ENCODE measurements around the gene KRT13. TPM values are rescaled to one million over a fixed set of nuclear protein-coding genes. Genes with fewer than 3 reads are reported as not detected.
"Not testable (repeated sequence)": the region's sequence is repeated elsewhere in the genome, so short reads cannot be mapped to it uniquely, and the experiment has no call there.

KRT13 gene
- polyA plus RNA-seq (ENCODE audit: insufficient read length in 3 of 3), result under 1 TPM; 0.20 to 0.42 (median 0.33) TPM
- long read RNA-seq, donor 1, result 0 reads
- long read RNA-seq, donor 2, result 0 reads
- long read RNA-seq, donor 3, result 0 reads
- long read RNA-seq, donor 4, result 0 reads
- long read RNA-seq, donor 5, result 0 reads
- long read RNA-seq, donor 6, result 0 reads
- long read RNA-seq, donor 7, result 0 reads
- long read RNA-seq, donor 8, result 0 reads
- long read RNA-seq, donor 9, result 0 reads
- long read RNA-seq, donor 10, result 0 reads
- long read RNA-seq, donor 11, result 0 reads
- long read RNA-seq, donor 12, result 0 reads
- long read RNA-seq, donor 13, result 0 reads
- long read RNA-seq, donor 14, result 0 reads
- long read RNA-seq, donor 15, result 0 reads
- long read RNA-seq, donor 16, result 0 reads

DNA sequence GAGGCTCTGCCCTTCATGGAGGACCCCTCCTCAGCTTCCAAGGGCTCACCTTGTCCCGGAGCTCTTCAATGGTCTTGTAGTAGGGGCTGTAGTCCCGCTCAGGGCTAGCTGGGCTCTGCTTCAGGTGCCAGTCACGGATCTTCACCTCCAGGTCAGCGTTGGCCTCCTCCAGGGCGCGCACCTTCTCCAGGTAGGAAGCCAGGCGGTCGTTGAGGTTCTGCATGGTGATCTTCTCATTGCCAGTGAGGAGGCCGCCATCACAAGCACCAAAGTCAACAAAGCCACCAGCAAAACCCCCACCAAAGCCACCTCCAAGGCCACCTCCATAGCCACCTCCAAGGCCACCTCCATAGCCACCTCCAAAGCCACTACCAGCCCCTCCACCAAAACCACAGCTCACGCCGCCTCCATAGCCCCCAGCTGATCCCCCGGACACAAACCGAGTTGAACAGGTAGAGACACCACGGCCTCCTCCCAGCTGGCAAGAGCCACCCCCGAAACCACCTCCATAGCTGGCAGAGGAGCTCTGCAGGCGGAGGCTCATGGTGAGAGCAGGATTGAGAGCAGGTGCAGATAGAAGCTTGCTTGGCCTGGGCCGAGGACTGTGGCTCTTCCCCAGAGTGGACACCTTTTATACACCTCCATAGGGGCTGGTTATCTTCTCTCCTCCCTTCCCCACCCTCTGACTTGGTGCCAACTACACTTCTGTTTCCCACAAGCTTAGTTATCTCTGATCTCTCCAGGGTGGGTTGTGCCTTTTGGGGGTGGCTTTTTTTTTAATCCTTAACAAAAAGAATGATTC lies at the start of gene KRT13:
KRT13 (minus strand) TSS at position 606 of the 802 bp plus-strand sequence; CDS start at position 544, 62 bp downstream.
- no peak for DNase-seq (ENCODE audit: extremely low read depth in 1 of 11, low read depth in 9 of 11, low spot score in 4 of 11)

DNA sequence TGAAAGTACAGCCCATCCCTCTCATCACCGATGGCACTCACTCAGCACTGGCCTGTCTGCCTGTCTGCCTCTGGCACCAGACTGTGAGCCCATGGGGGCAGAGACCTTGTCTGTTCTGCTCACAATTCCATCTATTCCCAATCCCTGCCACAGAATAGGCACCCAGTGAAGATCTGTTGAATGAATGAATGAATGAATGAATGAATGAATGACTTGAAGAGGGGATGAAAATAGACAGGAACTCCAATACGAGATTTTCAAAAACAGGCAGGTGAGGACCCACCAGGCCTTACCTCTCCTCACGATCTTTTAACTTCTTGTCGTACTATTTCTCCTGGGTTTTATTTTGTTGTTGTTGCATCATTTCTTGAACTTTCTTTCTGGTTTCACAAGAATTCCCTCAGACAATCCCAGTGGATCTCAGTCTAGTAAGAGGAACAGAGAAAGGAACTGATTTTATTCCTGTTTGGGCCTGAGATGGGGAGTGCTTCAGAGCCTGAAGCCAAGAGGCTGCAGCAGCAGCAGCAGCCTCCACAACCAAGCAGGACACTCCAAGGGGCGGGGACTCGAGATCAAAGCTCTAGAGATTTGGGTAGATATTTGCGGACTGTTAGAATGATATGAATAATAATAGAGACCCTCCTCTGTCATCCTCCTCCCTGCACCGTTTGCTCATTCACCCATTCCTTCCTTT lies 48.7 kb upstream of the KRT13 start:
- no peak for DNase-seq (ENCODE audit: extremely low read depth in 1 of 11, low read depth in 9 of 11, low spot score in 4 of 11)

DNA sequence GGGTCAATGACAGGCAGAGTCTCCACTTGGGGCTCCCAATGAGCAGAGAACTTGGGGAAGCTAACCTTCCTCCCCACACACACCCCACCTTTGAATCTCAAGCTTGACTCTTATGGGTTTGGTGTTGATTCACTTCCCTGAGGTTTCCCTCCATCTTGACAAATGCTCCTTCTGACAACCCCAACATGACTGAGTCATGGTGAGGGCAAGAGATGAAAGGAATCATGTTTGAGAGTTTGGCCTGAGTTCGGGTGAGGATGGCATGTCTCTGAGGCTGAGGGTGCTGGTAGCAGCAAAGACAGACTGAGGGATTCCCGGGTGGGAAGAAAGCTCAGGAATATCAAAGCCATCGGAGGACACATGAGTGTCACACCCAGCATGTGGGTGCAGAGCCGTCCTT lies 47.8 kb upstream of the KRT13 start:
- DNase-seq (ENCODE audit: extremely low read depth in 1 of 11, low read depth in 9 of 11, low spot score in 4 of 11), result no peak

DNA sequence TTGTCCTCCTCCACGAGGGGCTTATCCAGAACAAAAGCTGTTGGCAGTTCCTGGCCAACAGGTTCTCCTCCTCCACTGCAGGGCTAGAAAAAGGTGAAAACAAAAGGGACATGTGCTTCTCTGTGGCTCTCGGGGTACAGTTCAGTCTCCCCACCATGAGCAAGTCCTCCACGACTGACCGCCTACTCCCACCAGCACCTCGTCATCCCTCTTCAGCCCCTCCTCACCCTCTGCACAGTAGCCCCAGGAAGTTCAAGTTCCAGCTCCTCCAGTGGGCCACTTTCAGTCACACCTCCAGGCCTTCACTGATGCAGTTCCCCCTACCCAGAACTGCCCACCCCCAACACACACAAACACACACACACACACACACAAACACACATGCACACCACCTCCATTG lies 47.0 kb upstream of the KRT13 start:
- DNase-seq (ENCODE audit: extremely low read depth in 1 of 11, low read depth in 9 of 11, low spot score in 4 of 11), result no peak

DNA sequence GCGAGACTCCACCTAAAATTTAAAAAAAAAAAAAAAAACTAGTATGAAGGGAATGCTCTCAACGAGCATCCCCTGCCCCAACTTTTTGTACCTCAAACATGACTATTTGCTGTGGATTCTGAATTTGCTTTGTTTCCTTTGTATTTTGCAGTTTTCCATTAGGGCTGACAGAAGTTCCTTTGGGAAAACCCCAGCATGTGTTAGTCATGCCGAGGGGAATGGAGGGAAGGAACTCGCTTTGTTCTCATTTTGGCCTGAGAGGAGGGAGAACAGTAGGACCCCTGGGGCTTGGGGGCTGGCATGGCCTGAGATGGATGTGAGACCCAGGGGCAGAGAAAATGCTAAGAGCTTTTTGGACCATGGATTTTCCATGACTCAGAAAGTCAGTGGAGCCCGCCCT lies 46.0 kb upstream of the KRT13 start:
- DNase-seq (ENCODE audit: extremely low read depth in 1 of 11, low read depth in 9 of 11, low spot score in 4 of 11), result no peak

DNA sequence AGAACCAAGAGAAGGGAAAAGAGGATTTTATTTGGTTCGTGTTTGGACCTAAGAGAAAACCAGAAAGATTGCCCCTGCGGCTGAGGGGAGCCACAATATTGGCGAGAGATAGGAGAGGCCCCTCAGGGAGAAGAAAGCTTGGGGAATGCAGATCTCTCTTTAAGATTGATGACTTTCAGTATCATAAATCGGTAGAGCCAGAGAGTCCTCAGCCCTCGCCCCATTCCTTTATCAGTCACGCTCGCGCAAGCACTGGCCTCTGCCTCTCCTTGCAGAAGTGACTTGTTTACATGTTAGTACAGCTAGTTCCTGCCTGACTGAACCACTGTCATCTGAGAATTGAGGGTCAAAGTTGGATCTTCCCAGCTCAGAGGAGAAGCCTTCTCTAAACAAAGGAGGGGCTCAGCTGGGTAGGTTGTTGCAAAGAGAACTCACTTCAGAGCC lies 44.2 kb upstream of the KRT13 start:
- DNase-seq (ENCODE audit: extremely low read depth in 1 of 11, low read depth in 9 of 11, low spot score in 4 of 11), result no peak

DNA sequence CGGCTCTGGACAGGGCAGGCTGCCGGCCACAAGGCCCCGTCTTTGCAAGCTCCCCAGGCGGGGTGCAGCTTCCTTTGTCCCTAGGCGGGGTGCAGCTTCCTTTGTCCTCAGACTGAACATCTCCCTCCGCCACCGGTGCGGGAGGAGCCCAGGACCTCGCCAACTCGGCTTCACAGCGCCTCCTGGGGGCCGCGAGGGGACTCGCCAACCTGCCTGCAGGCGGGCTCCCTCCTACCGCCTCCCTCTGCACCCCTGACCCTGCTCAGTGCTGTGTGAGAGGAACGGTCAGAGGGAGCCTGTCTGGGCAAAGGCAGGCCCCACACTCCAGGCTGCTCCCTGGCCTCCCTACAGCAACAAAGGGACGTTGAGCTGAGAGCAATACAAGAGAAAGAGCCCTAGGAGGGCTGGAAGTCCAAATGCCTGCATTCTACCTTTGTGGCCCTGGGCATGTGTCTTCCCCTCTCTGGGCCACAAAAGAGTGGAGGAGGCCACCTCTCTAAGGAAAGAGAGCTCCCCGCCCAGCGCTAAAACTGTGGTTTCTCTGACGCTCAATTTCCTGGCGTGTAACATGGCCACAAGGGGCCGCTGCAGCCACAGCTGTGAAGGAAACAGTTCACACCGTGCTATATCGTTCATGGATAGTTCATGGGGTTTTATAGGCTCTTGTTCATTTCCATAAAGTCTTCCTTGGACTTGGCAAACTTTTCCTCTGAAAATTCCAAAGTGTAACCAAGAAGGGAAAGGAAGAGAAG lies 43.6 kb upstream of the KRT13 start:
- DNase-seq (ENCODE audit: extremely low read depth in 1 of 11, low read depth in 9 of 11, low spot score in 4 of 11), result peak in 10 of 11 donors; percentile 66 to 89 (median 80)

DNA sequence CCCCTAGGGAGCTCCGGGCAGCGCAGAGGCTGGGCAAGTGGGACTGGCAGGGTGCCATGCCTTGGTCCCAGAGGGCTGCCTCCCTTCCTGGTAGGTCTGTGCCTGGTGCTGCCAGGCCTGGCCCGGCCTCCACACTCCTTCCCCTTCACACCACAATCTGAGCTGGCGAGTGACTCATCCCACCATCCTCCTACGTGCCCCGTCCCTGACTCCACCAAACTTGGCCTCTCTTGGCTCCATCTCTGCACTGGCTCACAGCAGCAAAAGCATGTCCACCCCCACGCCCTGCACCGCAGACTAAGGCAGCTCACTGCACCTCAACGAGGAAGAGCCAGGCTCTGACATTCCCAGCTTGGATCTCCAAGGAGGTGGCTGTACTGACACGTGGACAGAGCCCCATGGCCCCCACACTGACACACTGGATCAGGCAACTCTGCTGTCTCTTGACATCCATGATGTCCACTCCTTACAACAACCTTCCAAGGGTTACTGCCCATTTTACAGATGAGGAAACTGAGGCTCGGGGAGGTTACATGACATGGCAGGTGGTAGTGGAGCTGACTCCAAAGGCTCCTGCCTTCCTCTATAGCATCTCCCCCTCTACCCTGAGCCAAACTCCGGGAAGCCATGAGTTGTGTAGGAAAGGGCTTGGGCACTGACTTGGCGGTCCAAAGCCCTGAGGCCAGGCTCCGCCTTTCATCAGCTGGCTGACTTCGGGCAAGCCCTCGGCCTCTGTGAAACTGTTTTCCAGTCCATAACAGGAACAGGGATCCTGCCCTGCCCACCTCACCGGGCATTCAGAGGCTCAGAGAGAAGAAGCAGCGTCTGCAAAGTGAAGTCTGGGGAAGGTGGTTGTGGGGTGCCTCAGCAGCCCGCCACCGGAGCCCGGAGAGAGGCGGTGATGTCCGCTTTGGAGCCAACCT lies 42.8 kb upstream of the KRT13 start:
- no peak for DNase-seq (ENCODE audit: extremely low read depth in 1 of 11, low read depth in 9 of 11, low spot score in 4 of 11)

DNA sequence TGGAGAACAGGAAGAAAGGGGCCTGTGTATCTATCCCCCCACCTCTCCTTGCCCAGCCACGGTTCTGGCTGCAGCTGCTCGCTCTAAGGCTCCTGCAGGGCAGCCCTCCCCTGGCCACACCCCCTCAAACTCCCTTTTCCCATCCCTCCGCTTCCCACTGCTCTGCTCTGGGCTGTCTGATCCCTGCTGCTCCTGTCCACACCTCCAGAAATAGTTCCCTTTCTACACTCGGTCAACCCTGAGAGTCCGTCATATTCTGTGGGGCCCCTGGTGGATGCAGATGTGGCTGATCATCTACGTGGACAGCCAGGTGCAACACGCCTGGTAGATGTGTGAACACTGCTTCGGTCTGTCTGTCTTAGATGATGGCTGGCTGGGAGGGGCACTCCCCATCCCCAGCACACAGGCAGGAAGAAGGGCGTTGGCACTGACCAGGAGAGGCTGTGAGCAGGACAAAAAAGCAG lies 42.0 kb upstream of the KRT13 start:
- DNase-seq (ENCODE audit: extremely low read depth in 1 of 11, low read depth in 9 of 11, low spot score in 4 of 11), result no peak

DNA sequence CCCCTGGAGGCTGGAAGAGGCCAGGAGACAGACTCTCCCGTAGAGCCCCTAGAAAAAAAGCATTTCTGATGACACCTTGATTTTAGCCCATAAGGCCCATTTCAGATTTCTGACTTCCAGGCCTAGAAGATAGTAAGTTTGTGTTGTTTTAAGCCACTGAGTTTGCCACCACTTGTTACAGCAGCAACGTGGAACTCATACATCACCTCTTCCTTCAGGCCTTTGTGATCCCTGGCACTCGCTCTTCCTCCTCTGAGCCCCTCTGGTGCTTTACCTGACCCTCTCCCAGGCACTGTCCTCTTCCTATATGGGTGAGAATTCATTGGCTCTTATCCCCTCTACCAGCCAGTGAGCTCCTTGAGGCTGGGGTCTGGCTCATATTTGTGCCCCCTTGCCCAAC lies 41.4 kb upstream of the KRT13 start:
- no peak for DNase-seq (ENCODE audit: extremely low read depth in 1 of 11, low read depth in 9 of 11, low spot score in 4 of 11)

DNA sequence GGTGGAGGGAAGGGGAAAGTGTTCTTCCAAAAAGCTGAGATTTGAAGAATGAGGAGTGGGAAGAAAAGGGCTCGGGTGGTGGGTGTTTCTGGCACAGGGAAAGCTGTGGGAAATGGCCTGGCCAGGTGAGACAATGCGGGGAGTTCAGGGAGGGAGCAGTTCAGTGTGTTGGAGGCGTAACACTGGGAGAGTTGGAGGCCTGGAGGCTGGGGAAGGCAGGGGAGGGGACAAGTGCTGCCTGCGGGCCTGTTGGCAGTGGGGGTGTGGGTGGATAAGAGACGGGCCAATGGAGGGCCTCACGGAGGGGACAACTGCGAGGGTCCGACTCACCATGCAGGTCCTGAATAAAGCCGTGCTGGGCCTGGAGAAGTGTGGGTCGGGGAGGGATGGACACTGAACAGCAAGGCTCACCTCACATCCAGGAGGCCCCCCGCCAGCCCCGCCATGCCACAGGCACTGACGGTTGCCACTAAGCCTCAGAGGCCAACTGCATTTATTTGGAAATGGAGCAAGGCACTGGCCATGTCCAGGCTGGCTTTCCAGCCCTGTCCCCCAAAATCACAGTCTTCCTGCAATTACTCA lies 40.5 kb upstream of the KRT13 start:
- DNase-seq (ENCODE audit: extremely low read depth in 1 of 11, low read depth in 9 of 11, low spot score in 4 of 11), result no peak

DNA sequence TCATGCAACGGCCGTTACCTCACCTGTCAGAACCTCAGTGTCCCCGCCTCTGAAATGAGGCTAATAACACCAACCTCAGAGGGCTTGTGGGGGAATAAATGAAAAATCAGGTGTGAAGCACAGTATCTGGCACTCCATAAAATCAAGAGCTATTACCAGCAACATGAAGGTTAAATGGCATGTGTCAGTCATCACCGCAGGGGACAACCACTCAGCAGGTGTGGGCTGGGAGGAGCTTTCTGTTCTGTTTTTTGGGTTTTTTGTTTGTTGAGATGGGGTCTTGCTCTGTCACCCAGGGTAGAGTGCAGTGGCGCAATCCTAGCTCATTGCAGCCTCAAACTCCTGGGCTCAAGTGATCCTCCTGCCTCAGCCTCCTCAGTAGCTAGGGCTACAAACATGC lies 39.5 kb upstream of the KRT13 start:
- no peak for DNase-seq (ENCODE audit: extremely low read depth in 1 of 11, low read depth in 9 of 11, low spot score in 4 of 11)

DNA sequence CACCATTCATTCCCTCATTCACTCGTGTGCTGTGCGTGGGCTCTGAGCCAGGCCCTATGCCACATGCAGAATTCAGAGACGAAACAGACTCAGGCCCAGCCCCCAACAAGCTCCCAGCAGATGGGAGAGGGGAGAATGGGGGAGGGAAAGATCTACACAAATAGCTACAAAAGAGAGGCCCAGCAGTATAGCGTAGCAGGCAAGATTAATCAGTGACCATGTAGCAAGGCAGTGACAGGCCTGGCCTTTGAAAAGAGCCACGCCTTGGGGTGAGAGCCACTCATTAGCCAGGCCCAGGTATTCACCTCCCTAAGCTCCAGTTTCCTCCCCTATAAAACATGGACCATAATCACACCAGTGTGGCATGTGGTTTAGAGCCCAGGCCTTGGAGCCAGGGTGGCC lies 39.1 kb upstream of the KRT13 start:
- peak in 1 of 11 donors; percentile 73 for DNase-seq (ENCODE audit: extremely low read depth in 1 of 11, low read depth in 9 of 11, low spot score in 4 of 11)

DNA sequence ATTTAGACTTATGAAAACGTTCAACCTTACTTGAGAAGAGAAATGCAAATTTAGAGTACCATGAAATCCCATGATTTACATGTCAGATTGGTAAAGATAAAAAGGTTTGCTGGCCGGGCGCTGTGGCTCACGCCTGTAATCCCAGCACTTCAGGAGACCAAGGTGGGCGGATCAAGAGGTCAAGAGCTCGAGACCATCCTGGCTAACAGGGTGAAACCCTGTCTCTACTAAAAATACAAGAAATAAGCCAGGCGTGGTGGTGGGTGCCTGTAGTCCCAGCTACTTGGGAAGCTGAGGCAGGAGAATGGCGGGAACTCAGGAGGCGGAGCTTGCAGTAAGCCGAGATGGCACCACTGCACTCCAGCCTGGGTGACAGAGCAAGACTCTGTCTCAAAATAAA lies 37.4 kb upstream of the KRT13 start:
- DNase-seq (ENCODE audit: extremely low read depth in 1 of 11, low read depth in 9 of 11, low spot score in 4 of 11), result not testable (repeated sequence)

DNA sequence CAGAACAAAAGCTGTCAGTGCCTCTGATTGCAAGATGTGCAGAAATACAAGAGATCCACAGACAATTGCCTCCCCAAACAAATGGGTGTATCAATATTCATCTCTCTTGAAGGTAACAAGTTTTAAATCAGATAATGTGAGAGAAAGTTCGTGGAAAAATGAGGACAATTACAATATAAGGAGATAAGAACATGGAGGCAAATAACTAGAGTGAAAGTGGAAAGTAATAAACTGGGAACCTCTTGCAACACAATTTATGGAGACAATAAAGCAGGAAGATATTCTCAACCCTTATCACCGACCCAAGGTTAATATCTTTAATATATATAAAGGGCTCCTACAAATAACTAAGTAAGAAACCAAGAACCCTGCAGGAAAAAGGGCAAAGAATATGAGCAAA lies 36.9 kb upstream of the KRT13 start:
- no peak for DNase-seq (ENCODE audit: extremely low read depth in 1 of 11, low read depth in 9 of 11, low spot score in 4 of 11)

DNA sequence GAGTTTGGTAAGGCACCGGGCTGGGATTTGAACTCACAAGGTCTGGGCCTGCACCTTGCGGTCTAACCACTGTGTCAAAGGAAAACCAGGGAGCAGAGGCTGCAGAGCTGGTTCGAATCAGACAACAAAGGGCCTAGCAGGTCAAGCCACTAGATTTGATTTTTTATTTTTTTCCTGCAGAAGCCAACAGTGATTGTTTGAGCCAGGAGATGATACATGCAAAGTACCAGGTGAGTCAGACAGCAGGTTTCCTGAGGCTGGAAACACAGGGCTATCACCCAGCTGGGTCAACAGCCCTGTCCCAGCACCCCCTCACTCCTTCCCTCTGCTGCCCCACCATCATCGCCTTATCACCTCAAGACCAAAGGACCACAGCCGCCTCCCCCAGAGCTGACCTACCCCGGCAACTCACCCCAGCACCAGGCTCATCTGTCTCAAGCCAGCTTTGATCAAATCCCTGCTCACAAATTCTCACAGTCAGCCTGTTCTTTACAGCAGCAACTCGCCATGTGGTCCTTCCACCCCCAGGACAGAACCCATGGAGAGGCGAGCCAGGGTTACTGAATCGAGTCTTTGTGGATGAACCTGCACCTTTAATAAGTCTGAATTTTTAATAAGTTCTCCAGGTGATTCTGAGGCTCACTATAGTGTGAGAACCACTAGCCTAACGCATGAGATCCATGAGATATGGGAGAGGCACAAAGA lies 35.7 kb upstream of the KRT13 start:
- no peak for DNase-seq (ENCODE audit: extremely low read depth in 1 of 11, low read depth in 9 of 11, low spot score in 4 of 11)
